ENCODE data around the gene TUFM.

Gene TUFM

GRCh38 chr16:28802235-28803019 lies 43.7 kb downstream of the TUFM start:
- DNase-seq (ENCODE audit: low read depth in 2 of 2, low spot score in 1 of 2): peak; percentile 26 to 54
